Mammary epithelial cell (primary cell): ENCODE measurements around the gene BRAF.

ENCODE experiments used
- EZH2 ChIP-seq: IDR thresholded peaks from 2 replicates; pipeline ENCODE4 v1.6.1; 2012; ENCODE audit warnings: low read length, inconsistent platforms, borderline replicate concordance
- TF ChIP-seq, protein P1 (sequence below), 2 donors: IDR thresholded peaks in 1 of 2; conservative IDR thresholded peaks in 1 of 2; 2 replicates each; pipeline ENCODE4 v1.5.1; 2011 to 2012; ENCODE audit warnings: inconsistent platforms in 2 of 2, low read length in 2 of 2, mild to moderate bottlenecking in 2 of 2, control low read depth in 1 of 2, low read depth in 1 of 2; ENCODE audit not compliant: insufficient read depth in 1 of 2; ENCODE audit errors: extremely low read depth in 1 of 2

DNA sequence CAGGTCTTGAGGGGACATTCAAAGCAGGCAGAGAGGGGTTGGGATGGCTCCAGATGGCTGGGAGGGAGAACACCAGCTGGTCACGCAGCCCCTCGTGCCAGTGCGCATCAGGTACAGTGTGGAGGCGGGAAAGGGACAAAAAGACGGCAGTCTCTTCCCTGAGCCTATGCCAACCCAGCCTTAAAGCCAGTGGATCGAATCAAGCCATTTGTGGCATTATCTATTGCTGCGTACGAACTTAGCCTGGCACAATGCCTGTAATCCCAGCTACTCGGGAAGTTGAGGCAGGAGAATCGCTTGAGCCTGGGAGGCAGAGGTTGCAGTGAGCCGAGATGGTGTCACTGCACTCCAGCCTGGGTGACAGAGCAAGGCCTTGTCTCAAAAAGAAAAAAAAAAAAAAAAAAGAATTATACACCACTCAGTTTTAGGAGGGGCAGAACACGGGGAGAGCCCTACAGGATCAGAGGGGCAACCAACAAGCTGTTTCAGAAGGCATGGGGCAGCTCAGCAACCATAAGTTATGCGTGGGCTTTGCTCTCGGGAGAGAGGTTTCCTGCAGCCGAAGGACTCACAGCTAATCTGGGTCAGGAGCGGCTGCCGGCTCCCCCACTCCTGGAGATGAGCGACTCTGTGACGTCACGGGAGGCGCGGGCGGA, 228.6 kb downstream of the BRAF start:
- TF ChIP-seq, protein P1, sequence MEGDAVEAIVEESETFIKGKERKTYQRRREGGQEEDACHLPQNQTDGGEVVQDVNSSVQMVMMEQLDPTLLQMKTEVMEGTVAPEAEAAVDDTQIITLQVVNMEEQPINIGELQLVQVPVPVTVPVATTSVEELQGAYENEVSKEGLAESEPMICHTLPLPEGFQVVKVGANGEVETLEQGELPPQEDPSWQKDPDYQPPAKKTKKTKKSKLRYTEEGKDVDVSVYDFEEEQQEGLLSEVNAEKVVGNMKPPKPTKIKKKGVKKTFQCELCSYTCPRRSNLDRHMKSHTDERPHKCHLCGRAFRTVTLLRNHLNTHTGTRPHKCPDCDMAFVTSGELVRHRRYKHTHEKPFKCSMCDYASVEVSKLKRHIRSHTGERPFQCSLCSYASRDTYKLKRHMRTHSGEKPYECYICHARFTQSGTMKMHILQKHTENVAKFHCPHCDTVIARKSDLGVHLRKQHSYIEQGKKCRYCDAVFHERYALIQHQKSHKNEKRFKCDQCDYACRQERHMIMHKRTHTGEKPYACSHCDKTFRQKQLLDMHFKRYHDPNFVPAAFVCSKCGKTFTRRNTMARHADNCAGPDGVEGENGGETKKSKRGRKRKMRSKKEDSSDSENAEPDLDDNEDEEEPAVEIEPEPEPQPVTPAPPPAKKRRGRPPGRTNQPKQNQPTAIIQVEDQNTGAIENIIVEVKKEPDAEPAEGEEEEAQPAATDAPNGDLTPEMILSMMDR (conservative IDR thresholded peaks at IDR 0.05 in 1 of 2, IDR thresholded peaks at IDR 0.05 in 1 of 2; ENCODE audit: extremely low read depth in 1 of 2, insufficient read depth in 1 of 2, low read depth in 1 of 2, low read length in 2 of 2): no peak
- TF ChIP-seq EZH2: no peak
